HG03175 (cell line): Measurements from ENCODE around the gene VAMP8.
"Not testable (repeated sequence)": the region's sequence is repeated elsewhere in the genome, so short reads cannot be mapped to it uniquely, and the experiment has no call there.

Source experiments
- ATAC-seq: cut with Tn5 transposase; IDR thresholded peaks from one replicate; pipeline ENCODE4 v1.9.1; 2021; ENCODE audit warnings: mild to moderate bottlenecking, moderate library complexity; ENCODE audit not compliant: unreplicated experiment

The VAMP8 gene

DNA sequence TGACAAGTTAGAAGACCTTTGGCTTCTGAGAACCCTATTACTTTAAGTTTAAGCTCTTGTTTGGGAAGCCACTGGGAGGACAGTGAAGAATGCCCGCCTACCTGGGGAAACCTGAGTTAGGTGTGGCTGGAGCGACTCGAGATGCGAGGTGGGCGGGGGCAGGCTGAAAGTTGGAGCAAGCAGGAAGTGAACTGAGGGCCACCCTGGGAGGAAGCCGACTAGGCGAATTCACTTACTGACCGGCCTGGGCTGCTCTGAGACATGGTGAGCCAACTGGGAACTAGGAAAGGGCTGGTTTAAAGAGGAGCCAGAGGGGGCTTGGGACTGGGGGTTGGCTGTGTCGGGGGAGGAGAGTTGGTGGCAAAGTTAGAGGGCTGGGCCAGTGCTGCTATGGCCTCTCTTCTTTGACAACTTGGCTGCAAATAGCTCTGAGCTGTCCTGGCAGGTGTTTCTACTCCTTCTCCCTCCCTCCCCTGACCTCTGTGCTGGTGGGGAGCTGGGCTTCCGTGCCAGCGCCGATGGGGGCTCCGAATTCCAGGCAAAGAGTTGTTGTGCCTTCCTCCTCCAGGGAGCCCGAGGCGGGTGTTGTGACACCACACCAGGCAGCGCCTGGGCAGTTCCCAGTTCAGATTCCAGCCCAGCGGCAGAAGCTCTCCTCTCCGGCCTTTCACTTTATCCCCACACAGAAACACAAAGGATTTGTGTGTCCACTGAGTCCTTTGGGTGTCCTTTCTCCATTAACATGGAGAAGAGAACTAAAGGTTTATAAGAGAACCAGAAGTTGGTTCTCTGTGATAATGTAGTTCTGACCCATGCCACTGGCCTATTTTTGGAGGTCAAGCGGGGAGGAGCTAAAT, at the start of gene VAMP8:
VAMP8 (plus strand) TSS at position 201 of the 857 bp plus-strand sequence; CDS start at position 262, 61 bp downstream.
- peak; percentile 58 for ATAC-seq

DNA sequence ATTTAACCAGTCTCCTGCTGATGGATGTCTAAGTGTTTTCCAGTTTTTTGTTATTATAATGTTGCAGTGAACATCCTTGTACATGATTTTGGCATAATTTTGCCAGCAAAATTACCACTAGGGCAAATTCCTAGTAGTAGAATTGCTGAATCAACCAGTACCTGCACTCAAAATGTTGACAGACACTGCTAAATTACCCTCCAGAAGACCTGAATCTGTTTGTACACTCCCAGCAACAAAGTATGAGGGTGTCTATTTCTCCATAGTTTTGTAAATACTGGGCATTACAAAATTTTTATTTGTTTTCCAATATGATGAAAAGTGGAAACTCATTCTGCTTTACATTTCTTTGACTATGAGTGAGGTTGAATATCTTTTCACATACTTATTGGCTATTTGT, 49.6 kb upstream of the VAMP8 start:
- ATAC-seq: no peak

DNA sequence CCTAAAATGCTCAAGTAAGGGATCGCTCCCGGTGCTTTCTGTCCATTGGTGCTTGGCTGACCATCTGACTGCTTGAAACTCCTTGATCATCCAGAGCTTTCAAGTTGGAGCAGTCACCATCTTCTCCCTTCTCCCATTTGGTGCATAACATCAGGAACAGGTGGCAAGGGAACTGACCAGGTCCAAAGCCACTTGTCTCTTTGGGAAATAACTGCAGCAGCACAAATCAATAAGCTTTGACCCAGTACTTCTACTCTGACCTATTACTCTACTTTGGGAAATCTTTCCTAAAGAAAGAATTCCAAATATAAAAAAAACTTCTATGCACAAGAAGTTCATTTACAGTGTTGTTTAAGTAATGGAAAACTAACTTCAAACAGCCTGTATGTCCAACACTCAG, 49.0 kb upstream of the VAMP8 start:
- ATAC-seq: no peak

DNA sequence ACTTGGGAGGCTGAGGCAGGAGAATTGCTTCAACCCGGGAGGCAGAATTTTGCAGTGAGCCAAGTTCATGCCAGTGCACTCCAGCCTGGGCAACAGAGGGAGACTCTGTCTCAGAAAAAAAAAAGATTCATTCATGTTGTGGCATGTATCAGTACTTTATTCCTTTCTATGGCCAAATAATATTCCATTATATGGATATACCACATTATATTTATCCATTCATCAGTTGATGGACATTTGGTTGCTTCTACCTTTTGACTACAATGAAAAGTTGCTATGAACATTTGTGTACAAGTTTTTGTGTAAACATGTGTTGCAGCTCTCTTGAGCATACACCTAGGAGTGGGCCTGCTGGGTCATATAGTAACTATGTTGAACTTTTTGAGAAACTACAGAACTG, 47.6 kb upstream of the VAMP8 start:
- no peak for ATAC-seq

DNA sequence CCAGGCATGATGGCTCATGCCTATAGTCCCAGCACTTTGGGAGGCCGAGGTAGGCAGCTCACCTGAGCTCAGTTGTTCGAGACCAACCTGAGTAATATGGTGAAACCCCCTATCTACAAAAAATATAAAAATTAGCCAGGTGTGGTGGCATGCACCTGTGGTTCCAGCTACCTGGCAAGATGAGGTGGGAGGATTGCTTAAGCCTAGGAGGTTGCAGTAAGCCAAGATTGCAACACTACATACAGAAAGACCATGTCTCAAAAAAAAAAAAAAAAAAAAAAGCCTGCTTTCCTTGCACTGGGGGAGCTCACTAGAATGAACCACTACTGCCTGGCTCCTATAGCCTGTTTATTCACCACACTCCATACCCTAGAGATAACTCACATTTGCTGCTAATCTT, 45.8 kb upstream of the VAMP8 start:
- ATAC-seq: no peak

DNA sequence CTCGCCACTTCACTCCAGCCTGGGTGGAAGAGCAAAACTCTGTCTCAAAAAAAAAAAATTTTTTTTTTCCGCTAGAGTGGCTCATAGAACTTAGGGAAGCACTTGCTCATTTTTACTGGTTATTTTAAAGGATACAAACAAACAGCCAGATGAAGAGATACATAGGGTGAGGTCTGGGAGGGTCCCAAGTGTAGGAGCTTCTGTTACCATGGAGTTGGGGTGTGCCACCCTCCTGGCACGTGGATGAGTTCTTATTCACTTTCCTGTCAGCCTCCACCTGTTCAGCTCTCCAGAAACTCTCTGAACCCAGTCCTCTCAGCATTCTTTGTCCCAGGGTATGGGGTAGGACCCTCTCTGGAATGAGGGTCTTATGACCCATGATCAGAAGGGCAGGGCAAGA, 43.3 kb upstream of the VAMP8 start:
- no peak for ATAC-seq

DNA sequence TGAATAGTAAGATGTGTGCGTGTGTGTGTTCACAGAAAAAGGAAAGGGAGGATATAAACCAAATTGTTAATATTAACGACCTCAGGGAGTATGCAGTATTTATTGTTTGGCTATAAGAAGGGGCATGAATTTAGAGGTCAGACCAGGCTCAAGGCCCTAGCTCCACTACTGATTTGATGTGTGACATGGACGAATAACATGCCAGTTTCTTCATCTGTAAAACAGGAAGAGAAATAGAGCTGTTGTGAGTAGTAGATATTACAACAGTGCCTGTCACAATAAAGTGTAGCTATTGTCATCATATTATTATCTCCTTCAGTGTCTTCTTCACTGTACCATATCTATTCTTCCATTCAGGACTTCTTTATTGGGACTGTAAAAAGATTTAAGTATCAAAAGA, 42.5 kb upstream of the VAMP8 start:
- no peak for ATAC-seq

DNA sequence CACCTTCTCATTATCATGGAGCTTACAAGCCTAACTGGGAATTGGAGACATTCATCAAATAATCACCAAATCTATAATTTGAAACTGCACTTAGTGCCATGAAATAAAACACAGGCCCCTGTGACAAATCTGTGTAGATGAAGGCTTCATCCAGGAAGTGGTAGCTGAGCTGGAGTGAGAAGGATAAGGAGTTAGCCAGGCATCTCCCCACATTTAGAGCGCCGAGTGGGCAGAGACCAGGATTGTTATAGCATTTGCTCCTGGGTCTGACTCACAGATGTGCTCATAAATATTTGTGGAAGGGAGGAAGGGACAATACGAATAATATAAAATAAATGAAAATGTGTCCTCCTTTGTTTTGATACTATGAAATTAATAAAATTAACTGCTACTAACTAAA, 40.9 kb upstream of the VAMP8 start:
- ATAC-seq: no peak

DNA sequence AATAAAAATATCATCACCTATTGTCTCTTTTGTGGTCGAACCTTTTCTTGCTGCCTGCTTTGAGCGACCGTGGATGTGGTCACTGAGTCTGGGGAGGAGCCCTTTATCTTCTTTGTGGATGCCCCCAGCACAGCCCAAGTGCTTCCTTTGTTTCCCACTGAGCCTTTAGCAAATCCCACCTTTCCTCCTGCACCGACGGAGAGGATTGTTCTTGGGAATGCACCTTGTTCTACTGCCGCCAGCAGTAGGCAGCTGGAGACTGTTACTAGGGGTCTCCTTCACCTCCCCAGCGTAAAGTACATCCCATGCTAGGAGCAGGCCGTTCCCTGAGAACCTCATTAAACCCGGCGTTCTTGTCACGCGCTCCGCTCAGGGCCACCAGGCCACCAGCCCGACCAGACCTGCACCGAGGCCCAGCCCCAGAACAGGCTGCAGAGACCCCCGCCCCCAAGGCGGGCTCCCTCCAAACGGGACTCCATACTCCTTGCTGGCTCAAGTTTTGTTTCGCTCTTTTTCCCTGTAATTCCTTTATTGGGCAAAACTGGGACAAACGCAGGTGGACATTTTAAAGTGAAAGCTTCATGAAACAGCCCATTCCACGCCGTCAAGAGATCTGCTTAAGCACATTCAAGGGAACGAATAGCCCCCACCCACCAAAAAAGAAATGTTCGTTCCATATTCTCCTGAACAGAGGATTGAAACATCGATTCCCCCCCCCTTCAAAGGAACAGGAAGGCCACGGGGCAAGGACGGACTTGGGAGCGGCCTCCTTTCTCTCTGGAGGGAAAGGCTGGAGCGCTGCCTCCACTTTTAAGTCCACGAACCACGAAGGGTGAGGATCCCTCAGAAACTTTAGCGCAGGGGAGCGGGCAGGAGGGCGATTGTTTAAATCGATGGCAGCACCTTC, 39.5 kb upstream of the VAMP8 start:
- ATAC-seq: no peak

DNA sequence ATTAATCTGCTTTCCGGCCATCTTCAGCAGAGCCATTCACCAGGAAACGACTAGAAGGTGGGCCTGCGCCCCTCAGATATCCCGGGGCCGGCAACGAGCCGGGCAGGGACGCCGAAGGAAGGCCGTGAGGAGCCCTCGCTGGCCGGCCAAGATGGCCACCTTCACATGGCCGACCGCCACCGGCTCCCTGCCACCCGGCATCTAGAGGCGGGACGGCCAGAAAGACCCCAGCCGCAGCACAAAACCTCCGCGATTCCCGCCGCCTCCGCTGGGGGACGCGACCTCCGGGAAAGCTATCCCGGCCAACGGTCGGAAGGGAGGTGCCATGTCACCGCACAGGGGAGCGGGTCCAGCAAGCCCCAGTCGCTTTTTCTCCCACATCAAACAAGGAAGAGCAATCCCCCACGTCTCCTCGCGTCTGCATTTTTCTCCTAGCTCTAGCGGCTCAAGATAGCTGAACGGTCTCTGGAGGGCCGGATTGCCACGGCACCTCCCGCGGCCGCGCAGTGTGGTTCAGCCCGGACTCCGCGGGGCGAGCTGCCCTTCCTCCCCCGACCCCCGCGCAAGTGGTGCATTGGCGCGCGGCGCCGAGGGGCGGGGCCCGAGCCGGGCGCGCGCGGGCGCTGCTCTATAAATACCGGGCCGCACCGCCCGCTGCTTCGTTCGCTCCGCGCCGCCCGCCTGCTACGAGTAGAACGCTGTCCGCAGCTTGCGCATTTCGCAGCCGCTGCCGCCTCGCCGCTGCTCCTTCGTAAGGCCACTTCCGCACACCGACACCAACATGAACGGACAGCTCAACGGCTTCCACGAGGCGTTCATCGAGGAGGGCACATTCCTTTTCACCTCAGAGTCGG, 38.7 kb upstream of the VAMP8 start, which contains the start of gene MAT2A:
MAT2A (plus strand) TSS at position 662 of the 854 bp plus-strand sequence; CDS start at position 782, 120 bp downstream.
- peak; percentile 84 for ATAC-seq

DNA sequence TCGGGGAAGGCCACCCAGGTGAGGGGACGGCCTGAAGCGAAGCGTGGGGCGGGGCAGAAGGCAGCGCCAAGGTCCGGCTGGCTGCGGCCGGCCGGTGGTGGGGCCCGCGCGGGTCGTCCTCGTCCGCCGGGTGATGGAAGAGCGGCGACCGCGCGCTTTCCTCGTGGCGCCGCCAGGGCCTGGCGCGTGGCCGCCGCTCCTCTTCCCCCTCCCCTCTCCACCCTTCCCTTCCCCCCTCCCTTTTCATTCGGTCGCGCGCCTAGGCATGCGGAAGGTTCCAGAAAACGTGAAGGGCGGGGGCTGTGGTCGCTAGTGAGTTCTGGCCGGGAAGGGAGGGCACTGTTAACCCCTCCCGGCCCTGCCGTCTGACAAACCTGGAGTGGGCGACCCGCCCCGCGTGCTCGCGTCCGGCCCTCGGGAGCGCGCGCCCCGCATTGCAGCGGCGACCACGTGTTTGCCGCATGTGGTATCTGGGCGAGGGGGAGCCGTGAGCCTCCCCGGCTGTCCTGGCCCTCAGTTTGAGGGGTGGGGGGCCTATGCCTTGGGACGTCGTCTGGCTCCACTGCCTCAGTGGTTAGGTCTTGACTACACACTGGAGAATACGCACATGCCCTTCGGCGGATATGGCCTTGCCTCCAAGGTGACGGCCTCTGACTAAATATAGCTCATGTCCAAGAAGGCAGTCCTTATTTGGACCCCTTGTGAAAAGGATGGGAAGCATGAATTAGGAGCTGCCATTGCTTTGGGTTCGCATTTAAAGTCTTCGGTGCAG, 37.8 kb upstream of the VAMP8 start:
- peak; percentile 29 for ATAC-seq

DNA sequence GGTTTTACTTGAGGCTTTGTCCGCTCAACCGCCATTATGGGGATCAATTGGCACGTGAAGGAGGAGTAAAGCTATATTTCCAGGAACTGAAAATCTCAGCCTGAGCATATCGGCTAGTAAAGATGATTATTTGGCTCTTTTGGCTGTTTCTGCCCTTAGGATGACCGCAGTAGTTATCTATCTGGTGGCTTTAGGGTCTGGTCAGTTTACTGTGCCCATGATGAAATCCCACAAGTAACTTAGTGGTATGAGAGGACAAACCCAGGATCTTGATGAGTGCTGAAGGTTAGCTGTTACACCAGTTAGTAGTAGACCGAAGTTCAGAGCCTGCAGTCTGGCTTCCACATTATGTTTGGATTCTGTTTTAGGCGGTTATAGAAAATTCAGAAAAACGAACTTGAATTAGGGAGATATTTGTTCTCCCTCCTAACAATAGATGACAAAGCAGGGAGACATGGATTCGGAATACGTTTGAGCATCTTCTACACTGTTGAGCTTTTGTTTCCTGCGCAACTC, 37.2 kb upstream of the VAMP8 start:
- ATAC-seq: no peak

DNA sequence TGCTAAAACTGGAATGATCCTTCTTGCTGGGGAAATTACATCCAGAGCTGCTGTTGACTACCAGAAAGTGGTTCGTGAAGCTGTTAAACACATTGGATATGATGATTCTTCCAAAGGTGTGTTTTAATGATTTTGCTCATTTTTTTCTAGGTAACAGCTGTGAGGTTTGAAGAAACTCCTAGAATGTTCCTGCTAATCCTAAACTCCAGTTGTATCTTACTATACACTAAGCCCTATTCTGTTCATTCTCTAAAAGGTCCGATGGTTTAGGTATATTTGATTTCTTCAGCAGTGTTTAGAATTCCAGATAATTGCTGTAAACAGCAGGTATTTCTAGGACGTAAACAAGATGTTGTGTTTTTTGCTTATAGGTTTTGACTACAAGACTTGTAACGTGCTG, 36.1 kb upstream of the VAMP8 start:
- ATAC-seq: no peak

DNA sequence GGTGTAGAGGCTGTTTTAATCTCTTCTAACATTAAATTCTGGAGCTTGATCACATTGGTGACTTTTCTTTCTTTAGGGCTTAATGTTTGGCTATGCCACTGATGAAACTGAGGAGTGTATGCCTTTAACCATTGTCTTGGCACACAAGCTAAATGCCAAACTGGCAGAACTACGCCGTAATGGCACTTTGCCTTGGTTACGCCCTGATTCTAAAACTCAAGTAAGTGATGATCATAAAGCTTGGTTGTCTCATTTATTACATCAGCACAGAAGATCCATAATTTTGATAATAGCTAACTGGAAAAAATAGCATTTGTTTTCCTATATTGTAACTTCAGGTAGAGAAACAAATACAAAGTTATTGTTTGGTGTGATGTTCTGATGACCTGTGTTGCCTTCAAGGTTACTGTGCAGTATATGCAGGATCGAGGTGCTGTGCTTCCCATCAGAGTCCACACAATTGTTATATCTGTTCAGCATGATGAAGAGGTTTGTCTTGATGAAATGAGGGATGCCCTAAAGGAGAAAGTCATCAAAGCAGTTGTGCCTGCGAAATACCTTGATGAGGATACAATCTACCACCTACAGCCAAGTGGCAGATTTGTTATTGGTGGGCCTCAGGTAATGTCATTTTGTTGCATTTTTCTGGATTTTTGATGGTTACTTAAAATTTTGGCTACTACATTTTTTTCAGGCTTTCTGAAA, 35.5 kb upstream of the VAMP8 start:
- no peak for ATAC-seq

DNA sequence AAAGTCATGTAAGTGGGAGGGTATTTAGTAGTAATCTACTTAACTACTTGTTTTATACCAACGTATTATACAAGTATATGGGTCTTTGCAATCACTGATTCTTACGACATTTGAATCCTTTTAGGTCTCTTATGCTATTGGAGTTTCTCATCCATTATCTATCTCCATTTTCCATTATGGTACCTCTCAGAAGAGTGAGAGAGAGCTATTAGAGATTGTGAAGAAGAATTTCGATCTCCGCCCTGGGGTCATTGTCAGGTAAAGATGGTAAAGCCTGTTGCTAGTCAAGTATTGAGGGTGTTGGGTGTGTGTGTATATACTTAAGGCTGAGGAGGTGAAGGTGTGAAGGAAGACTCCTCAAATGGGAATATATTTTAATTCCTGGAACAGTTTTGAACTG, 34.6 kb upstream of the VAMP8 start:
- no peak for ATAC-seq

DNA sequence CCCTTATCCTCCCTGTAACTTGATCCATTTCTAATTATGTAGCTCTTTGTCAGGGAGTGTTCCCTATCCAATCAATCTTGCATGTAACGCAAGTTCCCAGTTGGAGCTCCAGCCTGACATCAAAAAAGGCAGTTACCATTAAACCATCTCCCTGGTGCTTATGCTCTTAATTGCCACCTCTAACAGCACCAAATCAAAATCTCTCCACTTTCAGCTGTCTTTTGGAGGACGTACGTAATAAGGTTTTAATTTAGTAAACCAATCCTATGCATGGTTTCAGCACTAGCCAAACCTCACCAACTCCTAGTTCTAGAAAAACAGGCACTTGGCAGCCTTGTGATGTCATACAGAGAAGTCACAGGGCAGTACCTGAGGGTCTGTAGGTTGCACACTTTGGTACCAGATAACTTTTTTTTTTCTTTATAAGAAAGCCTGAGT, 33.1 kb upstream of the VAMP8 start:
- not testable (repeated sequence) for ATAC-seq

DNA sequence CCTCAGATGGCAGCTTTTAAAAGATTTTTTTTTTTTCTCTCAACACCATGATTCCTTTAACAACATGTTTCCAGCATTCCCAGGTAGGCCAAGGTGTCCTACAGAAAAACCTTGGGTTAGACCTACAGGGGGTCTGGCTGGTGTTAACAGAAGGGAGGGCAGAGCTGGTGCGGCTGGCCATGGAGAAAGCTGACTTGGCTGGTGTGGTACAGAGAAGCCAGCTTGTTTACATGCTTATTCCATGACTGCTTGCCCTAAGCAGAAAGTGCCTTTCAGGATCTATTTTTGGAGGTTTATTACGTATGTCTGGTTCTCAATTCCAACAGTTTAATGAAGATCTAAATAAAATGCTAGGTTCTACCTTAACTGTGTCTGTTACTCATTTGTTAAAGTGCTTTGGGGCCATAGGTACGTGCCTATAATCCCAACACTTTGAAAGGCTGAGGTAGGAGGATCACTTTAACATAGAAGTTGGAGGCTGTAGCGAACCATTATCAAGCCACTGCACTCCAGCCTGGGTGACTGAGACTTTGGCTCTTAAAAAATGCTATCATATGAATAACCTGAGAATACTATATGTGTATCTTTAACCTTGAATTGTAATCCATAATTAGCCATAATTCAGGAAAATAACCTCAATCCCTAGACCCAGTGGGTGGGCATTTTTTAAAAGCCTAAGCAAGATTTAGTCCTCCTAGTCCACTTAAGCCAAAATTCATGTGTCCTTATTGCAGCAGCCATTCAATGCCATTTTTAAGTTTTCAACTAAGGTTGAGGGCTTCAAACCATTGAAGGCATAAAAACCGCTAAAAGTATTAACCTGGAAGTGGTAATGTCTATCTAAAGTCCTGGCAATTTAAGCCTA, 32.2 kb upstream of the VAMP8 start:
- not testable (repeated sequence) for ATAC-seq

DNA sequence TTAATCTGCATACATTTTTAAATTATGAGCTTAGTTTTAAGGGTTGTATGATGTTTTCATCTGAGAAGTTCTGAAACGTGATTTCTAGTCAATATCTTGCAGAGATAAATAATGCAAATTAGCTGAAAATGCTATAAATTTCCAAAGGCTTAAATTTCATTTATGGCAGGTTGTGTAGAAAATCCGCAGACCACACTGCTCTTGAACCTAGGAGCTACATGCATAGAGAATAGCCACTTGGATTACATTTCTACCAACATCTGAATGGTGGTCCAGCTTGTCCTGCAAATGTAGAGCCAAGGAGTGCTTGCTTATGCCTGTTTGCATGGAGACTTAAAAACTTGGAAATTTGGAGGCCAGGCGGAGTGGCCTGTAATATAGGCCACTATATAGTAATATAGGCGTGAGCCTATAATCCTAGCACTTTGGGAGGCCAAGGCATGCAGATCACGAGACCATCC, 31.6 kb upstream of the VAMP8 start:
- no peak for ATAC-seq
